Lower lobe of right lung (tissue), 2 donors: ENCODE results near the gene WWTR1. TPM values are rescaled to one million over a fixed set of nuclear protein-coding genes. Genes with fewer than 3 reads are reported as not detected.

Source experiments
- ATAC-seq, 2 donors: fragments of 200-7000 bp; cut with Tn5 transposase; one replicate each; pipeline ENCODE4 v1.9.1; 2020 to 2022; ENCODE audit warnings: mild to moderate bottlenecking in 2 of 2, moderate library complexity in 2 of 2
- DNase-seq: peaks from one replicate; pipeline ENCODE4 v3.0.0-alpha.2; 2020
- H3K27ac ChIP-seq: fragments of 200-600 bp; one replicate; pipeline ENCODE4 v1.8.0; 2022
- H3K27me3 ChIP-seq: fragments of 200-600 bp; one replicate; pipeline ENCODE4 v1.8.0; 2022; ENCODE audit warnings: low read depth
- H3K36me3 ChIP-seq: fragments of 200-600 bp; one replicate; pipeline ENCODE4 v1.8.0; 2022; ENCODE audit warnings: mild to moderate bottlenecking
- H3K4me1 ChIP-seq: fragments of 200-600 bp; one replicate; pipeline ENCODE4 v1.8.0; 2022
- H3K4me3 ChIP-seq: fragments of 200-600 bp; one replicate; pipeline ENCODE4 v1.8.0; 2022; ENCODE audit warnings: mild to moderate bottlenecking
- H3K9me3 ChIP-seq: fragments of 200-600 bp; one replicate; pipeline ENCODE4 v1.8.0; 2022
- intact Hi-C: fragments of 100-400 bp; cut with DNase I; formaldehyde crosslinking; loops from one replicate; pipeline ENCODE4 v1.11.0; 2022
- total RNA-seq: library from RNA; stranded (reverse); fragmentation: NEBNext Ultra II Directional; extraction: Animal tissue kit (Norgen Biotek cat#: 25700); gene quantifications from one replicate; pipeline ENCODE4 v1.2.1, GENCODE V29; 2021
- TF ChIP-seq, protein P1 (sequence below): fragments of 200-600 bp; IDR thresholded peaks from one replicate; pipeline ENCODE4 v1.8.0; 2022; ENCODE audit warnings: antibody characterized with exemption, mild to moderate bottlenecking
- donor health status: DM: no; HTN: yes; CAD: no; lungs with severe emphysema.

Gene WWTR1
- total RNA-seq, 1 donor from 2014 or later, result 89.5 TPM

DNA sequence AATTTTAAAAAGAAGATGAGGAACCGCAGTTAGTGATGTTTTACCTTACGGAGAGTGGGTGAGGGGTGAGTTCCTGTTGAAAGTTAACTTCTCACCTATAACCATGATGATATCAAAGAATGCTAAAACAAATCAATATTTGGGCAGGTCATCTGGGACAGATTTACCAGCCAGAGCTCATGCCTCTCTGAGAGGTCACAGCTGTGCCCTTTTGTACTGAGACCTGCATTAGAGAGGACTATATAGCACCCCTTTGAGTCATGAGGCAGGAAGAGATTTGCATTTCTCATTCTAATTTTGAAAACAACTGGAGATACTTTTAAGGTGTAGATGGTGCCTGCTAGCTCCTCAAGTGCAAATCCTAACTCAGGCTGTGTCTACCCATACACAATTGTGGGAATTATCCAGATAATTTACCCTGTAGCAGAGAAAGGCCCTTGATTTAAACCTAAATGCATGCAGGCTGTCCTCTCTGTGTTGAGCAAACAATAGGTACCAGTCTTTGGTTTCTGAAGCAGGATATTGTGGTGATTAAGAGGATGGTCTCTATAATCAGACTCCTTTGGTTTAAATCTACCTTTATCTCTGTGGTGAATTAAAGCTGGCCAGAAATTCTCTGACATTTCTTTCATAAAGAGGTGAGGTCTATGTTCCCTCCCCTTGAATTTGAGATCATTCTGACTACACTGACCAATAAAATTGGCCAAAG is 189.2 kb downstream of the WWTR1 start:
- H3K27me3 ChIP-seq, result no peaks in the 10 kb centered on the region
- no peak overlapping the region for H3K4me3 ChIP-seq
- no peaks in the 10 kb centered on the region for H3K9me3 ChIP-seq
- TF ChIP-seq, protein P1, sequence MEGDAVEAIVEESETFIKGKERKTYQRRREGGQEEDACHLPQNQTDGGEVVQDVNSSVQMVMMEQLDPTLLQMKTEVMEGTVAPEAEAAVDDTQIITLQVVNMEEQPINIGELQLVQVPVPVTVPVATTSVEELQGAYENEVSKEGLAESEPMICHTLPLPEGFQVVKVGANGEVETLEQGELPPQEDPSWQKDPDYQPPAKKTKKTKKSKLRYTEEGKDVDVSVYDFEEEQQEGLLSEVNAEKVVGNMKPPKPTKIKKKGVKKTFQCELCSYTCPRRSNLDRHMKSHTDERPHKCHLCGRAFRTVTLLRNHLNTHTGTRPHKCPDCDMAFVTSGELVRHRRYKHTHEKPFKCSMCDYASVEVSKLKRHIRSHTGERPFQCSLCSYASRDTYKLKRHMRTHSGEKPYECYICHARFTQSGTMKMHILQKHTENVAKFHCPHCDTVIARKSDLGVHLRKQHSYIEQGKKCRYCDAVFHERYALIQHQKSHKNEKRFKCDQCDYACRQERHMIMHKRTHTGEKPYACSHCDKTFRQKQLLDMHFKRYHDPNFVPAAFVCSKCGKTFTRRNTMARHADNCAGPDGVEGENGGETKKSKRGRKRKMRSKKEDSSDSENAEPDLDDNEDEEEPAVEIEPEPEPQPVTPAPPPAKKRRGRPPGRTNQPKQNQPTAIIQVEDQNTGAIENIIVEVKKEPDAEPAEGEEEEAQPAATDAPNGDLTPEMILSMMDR, result no peak
- ATAC-seq, result no peak
- H3K36me3 ChIP-seq, result no peaks in the 10 kb centered on the region
- H3K4me1 ChIP-seq, result peaks cover 16% of the 10 kb centered on the region
- intact Hi-C loops, result no loop called here
- DNase-seq, result no peak
- no peak overlapping the region for H3K27ac ChIP-seq

Other genes with a start within 250 kb of the WWTR1 start
- not detected for gene TM4SF4, start 183.3 kb downstream of the WWTR1 start, total RNA-seq
- gene COMMD2, start 94.5 kb upstream of the WWTR1 start, total RNA-seq, result 44.9 TPM
- 3.1 TPM for gene ANKUB1, start 134.5 kb upstream of the WWTR1 start, total RNA-seq
- 138 TPM for gene RNF13, start 155.2 kb upstream of the WWTR1 start, total RNA-seq